ENCODE measurements around the gene ST8SIA6. TPM values are rescaled to one million over a fixed set of nuclear protein-coding genes. Genes with fewer than 3 reads are reported as not detected.

ST8SIA6 gene
- total RNA-seq, 2 experiments from 2014 or later, result not detected

DNA sequence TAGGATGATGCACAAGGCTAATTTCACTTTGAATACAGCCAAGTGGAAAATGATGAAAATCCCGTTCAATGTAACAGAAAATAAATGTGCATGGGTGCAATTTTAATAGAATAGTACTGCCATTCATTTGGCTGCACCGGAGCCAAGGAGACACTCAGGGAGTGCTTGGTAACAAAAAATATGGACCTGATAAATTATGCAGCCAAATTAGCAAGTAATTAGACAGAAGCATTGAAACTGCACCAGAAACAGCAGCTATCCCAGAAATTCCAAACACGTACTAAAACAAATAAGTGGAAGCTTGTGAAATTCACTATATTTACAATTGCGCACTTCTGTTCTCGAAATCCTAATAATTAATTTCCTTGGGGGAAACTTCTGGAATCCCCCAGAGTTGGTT, 31.5 kb downstream of the ST8SIA6 start:
- no TSS peak for BruUV-seq (replicated peaks)
- TF ChIP-seq EZH2phosphoT487 (IDR thresholded peaks at IDR 0.05; ENCODE audit: borderline replicate concordance, low read depth, low read length), result no peak
- TF ChIP-seq, protein P1, sequence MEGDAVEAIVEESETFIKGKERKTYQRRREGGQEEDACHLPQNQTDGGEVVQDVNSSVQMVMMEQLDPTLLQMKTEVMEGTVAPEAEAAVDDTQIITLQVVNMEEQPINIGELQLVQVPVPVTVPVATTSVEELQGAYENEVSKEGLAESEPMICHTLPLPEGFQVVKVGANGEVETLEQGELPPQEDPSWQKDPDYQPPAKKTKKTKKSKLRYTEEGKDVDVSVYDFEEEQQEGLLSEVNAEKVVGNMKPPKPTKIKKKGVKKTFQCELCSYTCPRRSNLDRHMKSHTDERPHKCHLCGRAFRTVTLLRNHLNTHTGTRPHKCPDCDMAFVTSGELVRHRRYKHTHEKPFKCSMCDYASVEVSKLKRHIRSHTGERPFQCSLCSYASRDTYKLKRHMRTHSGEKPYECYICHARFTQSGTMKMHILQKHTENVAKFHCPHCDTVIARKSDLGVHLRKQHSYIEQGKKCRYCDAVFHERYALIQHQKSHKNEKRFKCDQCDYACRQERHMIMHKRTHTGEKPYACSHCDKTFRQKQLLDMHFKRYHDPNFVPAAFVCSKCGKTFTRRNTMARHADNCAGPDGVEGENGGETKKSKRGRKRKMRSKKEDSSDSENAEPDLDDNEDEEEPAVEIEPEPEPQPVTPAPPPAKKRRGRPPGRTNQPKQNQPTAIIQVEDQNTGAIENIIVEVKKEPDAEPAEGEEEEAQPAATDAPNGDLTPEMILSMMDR (conservative IDR thresholded peaks at IDR 0.05; ENCODE audit: low read length), result no peak
- H3K4me2 ChIP-seq (ENCODE audit: low read length), result no peak overlapping the region
- CTCF ChIA-PET (ENCODE audit: unreplicated experiment), result no interaction called here
- no peaks in the 10 kb centered on the region for H3K4me1 ChIP-seq (ENCODE audit: insufficient read depth, low read length, poor library complexity, severe bottlenecking)
- H3K36me3 ChIP-seq (ENCODE audit: insufficient read depth, low read length), result no peaks in the 10 kb centered on the region
- no peak overlapping the region for H2AFZ ChIP-seq (ENCODE audit: low read length)
- no peaks in the 10 kb centered on the region for H3K9me3 ChIP-seq (ENCODE audit: low read length)
- H4K20me1 ChIP-seq (ENCODE audit: insufficient read depth, low read length), result no peaks in the 10 kb centered on the region
- H3K27ac ChIP-seq (ENCODE audit: low read depth, low read length, poor library complexity, severe bottlenecking), result no peak overlapping the region
- H3K4me3 ChIP-seq (ENCODE audit: low read depth, low read length, poor library complexity, severe bottlenecking), result no peak overlapping the region
- DNase-seq (ENCODE audit: low spot score), result no peak
- no peaks in the 10 kb centered on the region for H3K79me2 ChIP-seq (ENCODE audit: insufficient read depth, low read depth, low read length)
- POLR2A ChIA-PET, result no interaction called here
- no peaks in the 10 kb centered on the region for H3K9me2 ChIP-seq (ENCODE audit: insufficient read depth, low read length)
- intact Hi-C loops (cut with micrococcal nuclease; ENCODE audit: unreplicated experiment), result no loop called here

DNA sequence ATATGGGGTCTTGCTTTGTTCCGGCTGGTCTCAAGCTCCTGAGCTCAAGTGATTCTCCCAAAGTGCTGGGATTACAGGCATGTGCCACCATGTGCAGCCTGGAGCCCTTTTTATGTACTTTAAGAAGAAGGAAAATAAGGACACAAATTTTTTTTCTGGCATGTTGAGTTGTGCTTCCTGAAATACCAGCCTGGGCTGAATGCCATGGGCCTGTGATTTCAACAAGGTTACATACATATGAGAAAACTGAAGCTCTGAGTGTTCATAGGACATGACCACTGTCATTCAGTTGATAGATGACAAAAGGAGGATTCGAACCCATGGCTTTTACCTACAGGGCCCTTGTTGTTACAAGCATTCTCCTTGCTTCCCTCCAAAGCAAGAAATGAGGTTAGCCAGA, 36.1 kb downstream of the ST8SIA6 start:
- intact Hi-C loops (cut with micrococcal nuclease; ENCODE audit: unreplicated experiment), result no loop called here
- BruUV-seq (replicated peaks), result no TSS peak
- H3K4me2 ChIP-seq (ENCODE audit: low read length), result no peak overlapping the region
- no peaks in the 10 kb centered on the region for H4K20me1 ChIP-seq (ENCODE audit: insufficient read depth, low read length)
- H3K9me2 ChIP-seq (ENCODE audit: insufficient read depth, low read length), result no peaks in the 10 kb centered on the region
- no peak for DNase-seq (ENCODE audit: low spot score)
- H3K9me3 ChIP-seq (ENCODE audit: low read length), result no peaks in the 10 kb centered on the region
- ChIA-PET CTCF (ENCODE audit: unreplicated experiment) (no interaction called here), POLR2A (interaction anchor here (0.7 kb wide), 2 partner anchors 12 to 118 kb away, joined by 3 to 4 read pairs; no protein-coding TSS in a partner anchor)
- H3K4me1 ChIP-seq (ENCODE audit: insufficient read depth, low read length, poor library complexity, severe bottlenecking), result no peaks in the 10 kb centered on the region
- H3K36me3 ChIP-seq (ENCODE audit: insufficient read depth, low read length), result no peaks in the 10 kb centered on the region
- H3K4me3 ChIP-seq (ENCODE audit: low read depth, low read length, poor library complexity, severe bottlenecking), result no peak overlapping the region
- H2AFZ ChIP-seq (ENCODE audit: low read length), result no peak overlapping the region
- H3K27ac ChIP-seq (ENCODE audit: low read depth, low read length, poor library complexity, severe bottlenecking), result no peak overlapping the region
- H3K79me2 ChIP-seq (ENCODE audit: insufficient read depth, low read depth, low read length), result no peaks in the 10 kb centered on the region
- TF ChIP-seq EZH2phosphoT487 (IDR thresholded peaks at IDR 0.05; ENCODE audit: borderline replicate concordance, low read depth, low read length), result no peak
- TF ChIP-seq, protein P1 (conservative IDR thresholded peaks at IDR 0.05; ENCODE audit: low read length), result no peak

DNA sequence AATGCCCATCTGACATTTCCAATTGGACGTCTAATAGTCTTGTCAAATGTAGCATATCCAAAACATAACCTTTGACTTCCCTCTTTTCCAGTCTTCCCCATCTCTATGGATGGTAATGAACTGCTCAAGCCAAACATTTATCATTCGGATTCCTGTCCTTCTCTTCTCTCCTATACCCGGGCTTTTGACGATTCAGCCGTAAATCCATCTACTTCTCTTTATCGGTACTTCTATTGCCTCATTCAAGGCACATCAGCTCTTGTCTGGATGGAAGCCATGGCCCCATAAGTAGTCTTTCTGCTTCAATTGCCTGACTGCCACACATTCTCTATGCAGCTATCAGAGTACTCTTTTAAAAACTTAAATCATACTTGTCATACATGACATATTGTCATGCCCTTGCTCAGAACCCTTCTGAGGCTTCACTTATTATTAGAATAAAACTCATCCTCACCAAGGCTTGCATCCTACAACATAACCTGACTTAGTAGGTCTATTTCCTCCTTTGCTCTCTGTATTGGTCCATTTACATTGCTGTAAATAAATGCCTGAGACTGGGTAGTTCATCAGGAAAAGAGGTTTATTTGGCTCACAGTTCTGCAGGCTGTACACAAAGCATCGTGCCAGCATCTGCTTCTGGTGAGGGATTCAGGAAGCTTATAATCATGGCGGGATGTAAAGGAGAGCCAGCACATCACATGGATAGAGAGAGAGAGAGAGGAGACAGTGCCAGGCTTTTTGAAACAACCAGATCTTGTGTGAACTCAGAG, 37.8 kb downstream of the ST8SIA6 start:
- no peaks in the 10 kb centered on the region for H4K20me1 ChIP-seq (ENCODE audit: insufficient read depth, low read length)
- H3K4me1 ChIP-seq (ENCODE audit: insufficient read depth, low read length, poor library complexity, severe bottlenecking), result no peaks in the 10 kb centered on the region
- H3K9me3 ChIP-seq (ENCODE audit: low read length), result no peaks in the 10 kb centered on the region
- ChIA-PET POLR2A (no interaction called here), CTCF (ENCODE audit: unreplicated experiment) (no interaction called here)
- H3K9me2 ChIP-seq (ENCODE audit: insufficient read depth, low read length), result no peaks in the 10 kb centered on the region
- H3K79me2 ChIP-seq (ENCODE audit: insufficient read depth, low read depth, low read length), result no peaks in the 10 kb centered on the region
- no peaks in the 10 kb centered on the region for H3K36me3 ChIP-seq (ENCODE audit: insufficient read depth, low read length)
- DNase-seq (ENCODE audit: low spot score), result no peak
- no peak overlapping the region for H3K4me3 ChIP-seq (ENCODE audit: low read depth, low read length, poor library complexity, severe bottlenecking)
- no peak overlapping the region for H3K4me2 ChIP-seq (ENCODE audit: low read length)
- no peak for TF ChIP-seq EZH2phosphoT487 (IDR thresholded peaks at IDR 0.05; ENCODE audit: borderline replicate concordance, low read depth, low read length)
- TF ChIP-seq, protein P1 (conservative IDR thresholded peaks at IDR 0.05; ENCODE audit: low read length), result no peak
- no TSS peak for BruUV-seq (replicated peaks)
- no peak overlapping the region for H2AFZ ChIP-seq (ENCODE audit: low read length)
- no peak overlapping the region for H3K27ac ChIP-seq (ENCODE audit: low read depth, low read length, poor library complexity, severe bottlenecking)
- intact Hi-C loops (cut with micrococcal nuclease; ENCODE audit: unreplicated experiment), result no loop called here
